ENCODE measurements around the gene GLIPR2. TPM values are rescaled to one million over a fixed set of nuclear protein-coding genes. Genes with fewer than 3 reads are reported as not detected.

The GLIPR2 gene
- total and polyA plus RNA-seq, 2 experiments from 2014 or later: 5.1 to 5.7 TPM

DNA sequence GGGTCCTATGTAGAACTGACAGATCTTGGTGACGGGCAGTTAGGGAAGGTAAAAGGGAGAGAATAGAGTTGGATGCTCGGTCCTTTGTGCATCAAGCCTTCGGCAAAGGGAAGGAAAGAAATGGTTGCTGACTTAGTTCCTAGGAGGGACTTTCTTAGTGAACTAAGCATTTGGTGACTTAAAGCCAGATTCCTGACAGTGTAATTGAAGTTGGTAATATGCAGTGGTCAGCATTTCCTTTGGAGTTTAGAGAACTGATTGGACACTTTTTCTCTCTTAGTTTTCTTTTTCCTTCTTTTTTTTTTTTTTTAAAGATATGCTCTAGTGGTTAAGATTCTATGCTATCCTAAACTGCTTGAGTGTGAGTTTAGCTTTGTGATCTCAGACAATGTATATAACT, 56.5 kb downstream of the GLIPR2 start:
- Histone ChIP-seq H3K79me2 (replicated peaks; ENCODE audit: insufficient read depth) (peaks cover 72% of the 10 kb centered on the region), H3F3A (replicated peaks; ENCODE audit: low read depth) (no peaks in the 10 kb centered on the region), H3K9me2 (ENCODE audit: insufficient read depth) (no peaks in the 10 kb centered on the region), H3K4me1 (ENCODE audit: insufficient read depth) (peaks cover 23% of the 10 kb centered on the region), H3K36me3 (ENCODE audit: insufficient read depth) (peaks cover 10% of the 10 kb centered on the region; the same call in 1 of the 2 replicates), H3K4me2 (peak overlapping the region; percentile 100), H2AFZ (no peak overlapping the region), H3K4me3 (peak overlapping the region; percentile 98), H3K27me3 (ENCODE audit: insufficient read depth) (no peaks in the 10 kb centered on the region), H4K20me1 (replicated peaks; ENCODE audit: insufficient read depth) (peaks cover 32% of the 10 kb centered on the region), H3K27ac (ENCODE audit: low read depth) (no peak overlapping the region)
- H3K27me3 Mint-ChIP-seq (ENCODE audit: insufficient read depth, low read depth, poor library complexity): peaks cover 13% of the 10 kb centered on the region
- H3K36me3 Mint-ChIP-seq (ENCODE audit: low read depth): peaks cover 26% of the 10 kb centered on the region
- H3K9me3 Mint-ChIP-seq: no peaks in the 10 kb centered on the region; the same call in 2 of the 3 replicates
- no peak for DNase-seq (ENCODE audit: low spot score)
- TF ChIP-seq, protein P1, sequence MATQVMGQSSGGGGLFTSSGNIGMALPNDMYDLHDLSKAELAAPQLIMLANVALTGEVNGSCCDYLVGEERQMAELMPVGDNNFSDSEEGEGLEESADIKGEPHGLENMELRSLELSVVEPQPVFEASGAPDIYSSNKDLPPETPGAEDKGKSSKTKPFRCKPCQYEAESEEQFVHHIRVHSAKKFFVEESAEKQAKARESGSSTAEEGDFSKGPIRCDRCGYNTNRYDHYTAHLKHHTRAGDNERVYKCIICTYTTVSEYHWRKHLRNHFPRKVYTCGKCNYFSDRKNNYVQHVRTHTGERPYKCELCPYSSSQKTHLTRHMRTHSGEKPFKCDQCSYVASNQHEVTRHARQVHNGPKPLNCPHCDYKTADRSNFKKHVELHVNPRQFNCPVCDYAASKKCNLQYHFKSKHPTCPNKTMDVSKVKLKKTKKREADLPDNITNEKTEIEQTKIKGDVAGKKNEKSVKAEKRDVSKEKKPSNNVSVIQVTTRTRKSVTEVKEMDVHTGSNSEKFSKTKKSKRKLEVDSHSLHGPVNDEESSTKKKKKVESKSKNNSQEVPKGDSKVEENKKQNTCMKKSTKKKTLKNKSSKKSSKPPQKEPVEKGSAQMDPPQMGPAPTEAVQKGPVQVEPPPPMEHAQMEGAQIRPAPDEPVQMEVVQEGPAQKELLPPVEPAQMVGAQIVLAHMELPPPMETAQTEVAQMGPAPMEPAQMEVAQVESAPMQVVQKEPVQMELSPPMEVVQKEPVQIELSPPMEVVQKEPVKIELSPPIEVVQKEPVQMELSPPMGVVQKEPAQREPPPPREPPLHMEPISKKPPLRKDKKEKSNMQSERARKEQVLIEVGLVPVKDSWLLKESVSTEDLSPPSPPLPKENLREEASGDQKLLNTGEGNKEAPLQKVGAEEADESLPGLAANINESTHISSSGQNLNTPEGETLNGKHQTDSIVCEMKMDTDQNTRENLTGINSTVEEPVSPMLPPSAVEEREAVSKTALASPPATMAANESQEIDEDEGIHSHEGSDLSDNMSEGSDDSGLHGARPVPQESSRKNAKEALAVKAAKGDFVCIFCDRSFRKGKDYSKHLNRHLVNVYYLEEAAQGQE (IDR thresholded peaks at IDR 0.05; ENCODE audit: unreplicated experiment): no peak
- no peak for TF ChIP-seq CREB1 (CRISPR knock-in tag; IDR thresholded peaks at IDR 0.05; ENCODE audit: low read depth)
- no peak for TF ChIP-seq ZNF462 (CRISPR knock-in tag; IDR thresholded peaks at IDR 0.05)
- TF ChIP-seq ZNF331 (CRISPR knock-in tag; IDR thresholded peaks at IDR 0.05; ENCODE audit: low read depth): no peak
- TF ChIP-seq JUNB (IDR thresholded peaks at IDR 0.05; ENCODE audit: unreplicated experiment): no peak
- no peak for TF ChIP-seq CTCF (conservative IDR thresholded peaks at IDR 0.05; ENCODE audit: low read depth in 2 of 2)
- TF ChIP-seq NANOG (IDR thresholded peaks at IDR 0.05; ENCODE audit: borderline replicate concordance): no peak
- peak overlapping the region; percentile 94 for H3K4me3 Mint-ChIP-seq
- ATAC-seq: no peak
- H3K27ac Mint-ChIP-seq: no peak overlapping the region
- H3K4me1 Mint-ChIP-seq: peaks cover 31% of the 10 kb centered on the region

Measured in GM23338 (cell line).